Measurements from ENCODE around the gene BCAS1.

The BCAS1 gene

GRCh38 chr20:54061101-54061881 lies 9.1 kb downstream of the BCAS1 start:
- no peak overlapping the region for H3K4me3 ChIP-seq (ENCODE audit: low read depth, low read length)
- TF ChIP-seq CTCF (IDR thresholded peaks at IDR 0.05; ENCODE audit: low read depth, low read length) = no peak

- TF ChIP-seq CTCF (IDR thresholded peaks at IDR 0.05; ENCODE audit: low read depth, low read length) = no peak
- no peak overlapping the region for H3K4me3 ChIP-seq (ENCODE audit: low read depth, low read length)
Measured at GRCh38 chr20:54059691-54060364, 10.6 kb downstream of the BCAS1 start.

- no peak overlapping the region for H3K4me3 ChIP-seq (ENCODE audit: low read depth, low read length)
- no peak for TF ChIP-seq CTCF (IDR thresholded peaks at IDR 0.05; ENCODE audit: low read depth, low read length)
Measured at GRCh38 chr20:54058420-54059139, 11.8 kb downstream of the BCAS1 start.

- TF ChIP-seq CTCF (IDR thresholded peaks at IDR 0.05; ENCODE audit: low read depth, low read length) = no peak
- no peak overlapping the region for H3K4me3 ChIP-seq (ENCODE audit: low read depth, low read length)
Measured at GRCh38 chr20:54056762-54057639, 13.4 kb downstream of the BCAS1 start.

GRCh38 chr20:54054516-54054915 lies 15.9 kb downstream of the BCAS1 start:
- H3K4me3 ChIP-seq (ENCODE audit: low read depth, low read length) = no peak overlapping the region
- no peak for TF ChIP-seq CTCF (IDR thresholded peaks at IDR 0.05; ENCODE audit: low read depth, low read length)

- no peak overlapping the region for H3K4me3 ChIP-seq (ENCODE audit: low read depth, low read length)
- TF ChIP-seq CTCF (IDR thresholded peaks at IDR 0.05; ENCODE audit: low read depth, low read length) = no peak
Measured at GRCh38 chr20:54051068-54051467, 19.3 kb downstream of the BCAS1 start.

Measured in WI38 (cell line).